Heart left ventricle (tissue), 16 donors: ENCODE results near the gene PPP1R37. TPM values are rescaled to one million over a fixed set of nuclear protein-coding genes. Genes with fewer than 3 reads are reported as not detected.

ENCODE experiments used
- ATAC-seq, 4 donors: fragments of 200-7000 bp; cut with Tn5 transposase; one replicate each; pipeline ENCODE4 v1.9.1; 2020 to 2022; ENCODE audit warnings: moderate library complexity in 4 of 4, mild to moderate bottlenecking in 3 of 4, moderate number of reproducible peaks in 1 of 4
- DNase-seq, 5 donors: peaks; one replicate each; pipeline ENCODE4 v3.0.0-alpha.2; 2020
- H3K27ac ChIP-seq, 12 donors: fragments of 200-600 bp; sonication (generic) in 4 of 12; one replicate each; pipeline versions ENCODE4 v1.5.0 to v1.8.0; 2016 to 2022; ENCODE audit warnings: mild to moderate bottlenecking in 2 of 12
- H3K27me3 ChIP-seq, 9 donors: fragments of 200-600 bp; sonication (generic) in 2 of 9; one replicate each; pipeline versions ENCODE4 v1.5.1 to v1.8.0; 2016 to 2022; ENCODE audit warnings: mild to moderate bottlenecking in 3 of 9
- H3K36me3 ChIP-seq, 9 donors: fragments of 200-600 bp; sonication (generic) in 2 of 9; one replicate each; pipeline versions ENCODE4 v1.5.0 to v1.8.0; 2018 to 2022; ENCODE audit warnings: mild to moderate bottlenecking in 2 of 9
- H3K4me1 ChIP-seq, 12 donors: fragments of 200-600 bp; sonication (generic) in 4 of 12; one replicate each; pipeline versions ENCODE4 v1.5.0 to v1.8.0; 2016 to 2022; ENCODE audit warnings: mild to moderate bottlenecking in 3 of 12
- H3K4me3 ChIP-seq, 12 donors: fragments of 200-600 bp; sonication (generic) in 4 of 12; one replicate each; pipeline versions ENCODE4 v1.5.0 to v1.8.0; 2017 to 2022; ENCODE audit warnings: mild to moderate bottlenecking in 9 of 12, moderate library complexity in 4 of 12
- H3K9me3 ChIP-seq, 12 donors: fragments of 200-600 bp; sonication (generic) in 4 of 12; one replicate each; pipeline versions ENCODE4 v1.5.0 to v1.8.0; 2016 to 2022; ENCODE audit warnings: mild to moderate bottlenecking in 1 of 12
- CTCF ChIP-seq, 12 donors: fragments of 200-600 bp; sonication (generic) in 4 of 12; IDR thresholded peaks; one replicate each; pipeline versions ENCODE4 v1.5.0 to v1.8.0; 2018 to 2022; ENCODE audit warnings: antibody characterized with exemption in 12 of 12, mild to moderate bottlenecking in 5 of 12
- POLR2A ChIP-seq, 2 donors: fragments of 450-650 bp; IDR thresholded peaks; one replicate each; pipeline ENCODE4 v1.6.1; 2017; ENCODE audit warnings: antibody characterized with exemption in 2 of 2, mild to moderate bottlenecking in 2 of 2, moderate library complexity in 2 of 2
- WGBS, 4 donors: extraction: QIAGEN DNeasy Blood & Tissue Kit in 2 of 4; methylation state at CpG; one replicate each; pipeline versions ENCODE4 v1.1.5 to v1.1.7; 2013 to 2018; 5-methylcytosine and 5-hydroxymethylcytosine counted together
- intact Hi-C, 10 donors: fragments of 100-400 bp; cut with DNase I; formaldehyde crosslinking; loops; one replicate each; pipeline versions ENCODE4 v1.11.1 to v1.14.2; 2022
- polyA plus RNA-seq, 2 donors: library from polyadenylated mRNA; stranded (reverse); fragments of 200-250 nt; gene quantifications; one replicate each; pipeline ENCODE4 v1.2.3, GENCODE V29; 2013
- total RNA-seq, 9 donors: library from RNA; depleted of rRNA in 2 of 9; stranded (reverse); fragments of >200 nt in 2 of 9; fragmentation: NEBNext Ultra II Directional in 3 of 9; extraction: Animal tissue kit (Norgen Biotek cat#: 25700) in 3 of 9; gene quantifications; one replicate each; pipeline versions ENCODE4 v1.1.0 to v1.2.4, GENCODE V29; 2016 to 2023
- donor health status: ischemic (EF 13 %, LVEDD 7.1; RV severe dilation, severe dysfunction).
- donor health status: healthy with polysubstance abuse.
- donor health status: DM: no; HTN: yes; CAD: no.
- donor health status: DM: no; HTN: no; CAD: no.
- donor health status: ischemic (EF 25% LVEDD 6.9; RV normal size, moderate dysfunction).
- donor health status: ischemic (EF 25% LVEDD 5.7; RV mildly dilated, moderate dysfunction).
- donor health status: healthy.
- donor health status: DM: yes; HTN: yes; CAD: no.
- donor health status: ischemic (EF 35%, LVEDD 5.7; RV mildly dilated, moderate dysfunction).
- donor health status: nonischemic (EF 11% LVEDD 7.7; RV severe dilation, severe dysfunction).
- donor health status: DM: yes; HTN: yes; CAD: no.
- donor health status: PGD.
- donor health status: ischemic (EF 29% LVEDD 5.4; RV normal size, mild dysfunction).
- donor health status: nonischemic (EF 23%, LVEDD 6.1; RV moderate dilation, normal function).

PPP1R37 gene
- total and polyA plus RNA-seq, 11 donors: 16.0 to 33.7 (median 18.9) TPM

- Histone ChIP-seq H3K4me3 (no peak overlapping the region), H3K4me1 (peaks cover 0 to 18% (median 0%) of the 10 kb centered on the region in 12 donors), H3K27me3 (no peaks in the 10 kb centered on the region), H3K36me3 (peaks cover 0 to 7% (median under 1%) of the 10 kb centered on the region in 9 donors), H3K9me3 (peaks cover 0 to 9% (median 0%) of the 10 kb centered on the region in 12 donors), H3K27ac (no peak overlapping the region)
- WGBS, 4 donors: 83 to 92% (median 87%) methylated on average over 10 to 12 of the region's 12 CpGs
- DNase-seq (no peak), ATAC-seq (no peak)
- TF ChIP-seq POLR2A (IDR thresholded peaks at IDR 0.05) (no peak), CTCF (IDR thresholded peaks at IDR 0.05) (no peak)
- intact Hi-C loops: loop anchor here in 2 of 10 donors (10.0 kb wide), 2 partner anchors 58 to 172 kb away; partner anchors contain the start of gene EXOC3L2 (in 1 of the 2)
These were observed 93.7 kb downstream of the PPP1R37 start for GRCh38 chr19:45186509-45187334.

GRCh38 chr19:45187421-45188100, 94.6 kb downstream of the PPP1R37 start:
- H3K36me3 ChIP-seq: peaks cover 0 to 5% (median 0%) of the 10 kb centered on the region in 9 donors
- TF ChIP-seq CTCF (IDR thresholded peaks at IDR 0.05) (peak; percentile 34 to 63 (median 54)), POLR2A (IDR thresholded peaks at IDR 0.05) (no peak)
- intact Hi-C loops: loop anchor here in 2 of 10 donors (10.0 kb wide), 2 partner anchors 57 to 173 kb away; partner anchors contain the start of gene EXOC3L2 (in 1 of the 2)
- DNase-seq (peak in 1 of 5 donors; percentile 35), ATAC-seq (peak in 2 of 4 donors; percentile 42 to 45)
- no peaks in the 10 kb centered on the region for H3K27me3 ChIP-seq
- H3K4me3 ChIP-seq: no peak overlapping the region
- WGBS, 4 donors: 32 to 44% (median 38%) methylated on average over 10 to 12 of the region's 12 CpGs
- peaks cover 0 to 9% (median 0%) of the 10 kb centered on the region in 12 donors for H3K9me3 ChIP-seq
- H3K27ac ChIP-seq: no peak overlapping the region
- H3K4me1 ChIP-seq: peaks cover 0 to 16% (median 0%) of the 10 kb centered on the region in 12 donors

- WGBS, 4 donors: 78 to 90% (median 83%) methylated on average over 1 of the region's 1 CpG
- Histone ChIP-seq H3K4me1 (peaks cover 0 to under 1% (median 0%) of the 10 kb centered on the region in 12 donors), H3K9me3 (peaks cover 0 to 9% (median 0%) of the 10 kb centered on the region in 12 donors), H3K4me3 (no peak overlapping the region), H3K27ac (no peak overlapping the region), H3K27me3 (no peaks in the 10 kb centered on the region), H3K36me3 (peaks cover 0 to 5% (median 0%) of the 10 kb centered on the region in 9 donors)
- intact Hi-C loops: loop anchor here in 3 of 10 donors (10.0 kb wide), 3 partner anchors 55 to 175 kb away; partner anchors contain the start of genes EXOC3L2 (in 1 of the 3) and KLC3 (in 1 of the 3)
- DNase-seq (no peak), ATAC-seq (no peak)
- TF ChIP-seq POLR2A (IDR thresholded peaks at IDR 0.05) (no peak), CTCF (IDR thresholded peaks at IDR 0.05) (no peak)
These were observed 97.0 kb downstream of the PPP1R37 start for GRCh38 chr19:45189971-45190370.
